ENCODE results near the gene BCHE. TPM values are rescaled to one million over a fixed set of nuclear protein-coding genes. Genes with fewer than 3 reads are reported as not detected.
"Not testable (repeated sequence)": the region's sequence is repeated elsewhere in the genome, so short reads cannot be mapped to it uniquely, and the experiment has no call there.

BCHE gene
- total RNA-seq, 1 donor from 2014 or later = 6.8 TPM

GRCh38 chr3:165816209-165816608, 21.0 kb downstream of the BCHE start:
- Histone ChIP-seq H3K4me1 (no peaks in the 10 kb centered on the region), H3K4me3 (no peak overlapping the region), H3K27ac (no peak overlapping the region), H3K36me3 (no peaks in the 10 kb centered on the region), H3K27me3 (no peaks in the 10 kb centered on the region), H3K9me3 (no peaks in the 10 kb centered on the region)
- TF ChIP-seq CTCF (IDR thresholded peaks at IDR 0.05) = no peak
- intact Hi-C loops (cut with DNase I) = no loop called here
- no peak for ATAC-seq
- no peak for DNase-seq

- ATAC-seq (no peak), DNase-seq (no peak)
- Histone ChIP-seq H3K4me1 (no peaks in the 10 kb centered on the region), H3K36me3 (no peaks in the 10 kb centered on the region), H3K27ac (no peak overlapping the region), H3K9me3 (no peaks in the 10 kb centered on the region), H3K27me3 (no peaks in the 10 kb centered on the region), H3K4me3 (no peak overlapping the region)
- intact Hi-C loops (cut with DNase I) = no loop called here
- TF ChIP-seq CTCF (IDR thresholded peaks at IDR 0.05) = no peak
Measured at GRCh38 chr3:165815682-165816081, 21.5 kb downstream of the BCHE start.

GRCh38 chr3:165814380-165814779, 22.8 kb downstream of the BCHE start:
- H3K4me1 ChIP-seq = no peaks in the 10 kb centered on the region
- no peak for DNase-seq
- H3K9me3 ChIP-seq = no peaks in the 10 kb centered on the region
- H3K27ac ChIP-seq = no peak overlapping the region
- intact Hi-C loops (cut with DNase I) = no loop called here
- no peaks in the 10 kb centered on the region for H3K27me3 ChIP-seq
- H3K4me3 ChIP-seq = no peak overlapping the region
- no peaks in the 10 kb centered on the region for H3K36me3 ChIP-seq
- TF ChIP-seq CTCF (IDR thresholded peaks at IDR 0.05) = no peak
- ATAC-seq = no peak

- ATAC-seq = not testable (repeated sequence)
Measured at GRCh38 chr3:165807937-165808336, 29.3 kb downstream of the BCHE start.

GRCh38 chr3:165805946-165806561, 31.2 kb downstream of the BCHE start:
- peak overlapping the region; percentile 8 for H3K4me3 ChIP-seq
- intact Hi-C loops (cut with DNase I) = no loop called here
- DNase-seq = no peak

More at GRCh38 chr3:165807937-165808336, 29.3 kb downstream of the BCHE start:
- H3K36me3 ChIP-seq; H3K4me3 ChIP-seq; H3K27ac ChIP-seq; intact Hi-C loops (cut with DNase I); H3K27me3 ChIP-seq; DNase-seq; H3K4me1 ChIP-seq; H3K9me3 ChIP-seq: not testable (repeated sequence)

GRCh38 chr3:165803471-165803870, 33.8 kb downstream of the BCHE start:
- Histone ChIP-seq H3K27ac (no peak overlapping the region), H3K27me3 (no peaks in the 10 kb centered on the region), H3K4me3 (no peak overlapping the region), H3K36me3 (no peaks in the 10 kb centered on the region), H3K9me3 (no peaks in the 10 kb centered on the region), H3K4me1 (no peaks in the 10 kb centered on the region)
- DNase-seq (no peak), ATAC-seq (no peak)
- no peak for TF ChIP-seq CTCF (IDR thresholded peaks at IDR 0.05)
- intact Hi-C loops (cut with DNase I) = no loop called here

More at GRCh38 chr3:165805946-165806561, 31.2 kb downstream of the BCHE start:
- Histone ChIP-seq H3K36me3 (no peaks in the 10 kb centered on the region), H3K27ac (no peak overlapping the region), H3K9me3 (no peaks in the 10 kb centered on the region), H3K4me1 (no peaks in the 10 kb centered on the region), H3K27me3 (no peaks in the 10 kb centered on the region)
- no peak for ATAC-seq
- TF ChIP-seq CTCF (IDR thresholded peaks at IDR 0.05) = no peak
